Activated CD4-positive, alpha-beta T cell treated with anti-CD3 and anti-CD28 coated beads for 1 hour (primary cell): ENCODE measurements around the gene ABCA13.

Source experiments
- DNase-seq: peaks from one replicate; pipeline ENCODE4 v3.0.0-alpha.2; 2020

The ABCA13 gene

DNA sequence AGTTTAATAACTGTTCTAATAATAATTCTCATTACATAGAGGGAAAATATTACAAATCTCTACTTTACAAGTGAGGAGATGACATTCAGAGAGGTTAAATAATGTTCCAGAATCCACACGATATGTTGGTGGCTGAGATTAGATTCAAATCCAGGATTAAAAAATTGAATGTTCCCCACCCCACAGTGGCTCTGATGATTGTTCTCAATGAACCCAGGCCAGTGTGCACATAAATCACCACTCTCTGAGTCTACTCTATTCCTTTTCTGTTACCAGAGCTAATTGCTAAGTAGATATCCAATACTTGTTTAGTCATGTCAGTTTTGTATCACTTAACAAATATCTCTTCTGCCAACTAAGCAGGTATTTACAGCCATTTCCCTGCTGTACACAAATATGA lies 281.0 kb downstream of the ABCA13 start:
- DNase-seq = no peak

DNA sequence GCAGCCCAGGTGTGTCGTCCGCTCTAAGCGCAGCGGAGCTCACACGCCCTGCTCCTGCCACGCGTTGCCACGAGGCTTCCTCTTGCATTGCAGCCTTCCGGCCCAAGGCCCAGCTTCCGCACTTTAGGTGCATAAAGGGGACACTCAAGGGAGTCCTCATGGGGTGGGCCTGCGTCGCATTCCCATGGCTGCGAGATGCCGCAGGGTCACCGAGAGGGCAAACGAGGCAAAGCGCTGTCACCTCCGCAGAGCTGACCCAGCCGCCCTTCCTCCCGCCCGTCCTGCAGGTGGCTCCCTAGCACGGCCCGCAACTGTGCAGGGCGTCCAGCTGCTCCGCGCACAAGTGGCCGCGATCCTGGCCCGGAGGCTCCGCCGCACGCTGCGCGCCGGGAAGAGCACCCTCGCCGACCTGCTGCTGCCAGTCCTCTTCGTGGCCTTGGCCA lies 283.5 kb downstream of the ABCA13 start:
- DNase-seq = no peak

DNA sequence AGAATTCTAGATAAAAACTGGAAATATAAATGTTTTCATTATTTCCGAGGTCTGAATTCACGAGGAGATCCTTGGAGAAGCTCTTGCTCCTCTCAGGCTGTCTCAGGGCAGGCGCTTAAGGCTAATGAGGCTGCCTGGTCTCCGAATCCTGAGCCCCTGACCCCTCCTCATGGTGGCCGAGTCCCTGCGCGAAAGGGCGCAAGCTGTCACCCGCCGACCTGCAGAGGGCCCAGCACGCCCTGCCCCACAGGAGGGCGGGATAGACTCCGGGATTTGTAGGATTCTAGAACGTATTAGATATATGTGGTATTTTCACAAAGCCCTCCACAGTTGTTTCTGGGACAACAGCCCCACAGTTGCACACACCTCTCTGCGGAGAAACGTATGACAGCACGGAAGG lies 284.1 kb downstream of the ABCA13 start:
- no peak for DNase-seq

DNA sequence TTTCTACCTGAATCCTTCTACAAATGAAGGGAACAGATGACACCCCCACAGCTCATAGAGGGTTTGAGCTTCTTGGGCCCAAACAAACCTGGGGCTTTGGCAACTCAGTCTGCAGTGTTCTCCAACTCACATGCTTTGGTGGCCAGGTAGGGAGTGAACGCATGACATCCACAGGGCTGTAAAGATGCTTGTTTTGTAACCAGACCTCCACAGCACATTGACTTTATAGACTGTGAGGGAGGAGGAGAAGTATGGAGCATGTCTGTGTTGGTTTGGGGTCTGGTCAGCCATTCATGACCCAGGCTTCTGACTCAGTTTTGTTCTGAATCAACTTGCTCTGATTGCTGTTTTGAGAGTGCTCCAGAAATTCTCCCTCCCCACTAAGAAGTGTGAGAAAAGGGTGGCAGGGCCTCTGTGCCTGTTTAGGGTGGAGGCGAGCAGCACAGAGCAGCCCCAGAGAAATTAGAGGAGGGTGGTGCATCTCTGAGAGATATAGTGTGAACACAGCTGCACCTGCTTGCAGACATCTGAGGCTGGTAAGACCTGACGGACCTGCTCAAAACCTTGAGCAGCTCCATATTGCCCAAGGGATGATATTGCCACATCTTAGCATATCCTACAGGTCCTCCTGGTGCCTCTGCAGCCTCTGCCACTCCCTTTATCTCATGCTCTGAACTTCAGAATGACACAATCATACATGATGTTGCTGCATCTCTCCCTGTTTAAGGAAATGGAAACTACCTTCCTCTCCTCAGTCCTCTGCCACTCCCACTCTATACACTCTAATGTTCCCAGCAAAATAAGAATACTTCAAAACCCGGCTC lies 287.7 kb downstream of the ABCA13 start:
- no peak for DNase-seq

GRCh38 chr7:48466713-48467112 lies 295.5 kb downstream of the ABCA13 start:
- no peak for DNase-seq

- no peak for DNase-seq
Measured at GRCh38 chr7:48471196-48471595, 299.9 kb downstream of the ABCA13 start.

DNA sequence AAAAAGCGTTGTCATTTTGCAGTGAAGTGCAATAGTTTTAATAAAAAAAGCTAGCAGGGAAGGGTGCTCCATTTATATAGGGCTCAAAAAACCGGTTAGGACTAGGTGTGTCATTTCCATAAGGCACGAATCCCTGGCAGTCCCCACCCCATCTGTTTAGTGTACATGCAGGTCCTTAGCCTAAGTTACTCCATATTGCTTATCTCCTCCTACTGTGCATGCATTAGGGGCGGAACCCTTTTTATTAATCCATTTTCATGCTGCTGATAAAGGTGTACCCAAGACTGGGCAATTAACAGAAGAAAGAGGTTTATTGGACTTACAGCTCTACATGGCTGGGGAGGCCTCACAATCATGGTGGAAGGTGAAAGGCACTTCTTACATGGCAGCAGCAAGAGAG lies 301.4 kb downstream of the ABCA13 start:
- no peak for DNase-seq

GRCh38 chr7:48473205-48473865 lies 302.1 kb downstream of the ABCA13 start:
- no peak for DNase-seq

DNA sequence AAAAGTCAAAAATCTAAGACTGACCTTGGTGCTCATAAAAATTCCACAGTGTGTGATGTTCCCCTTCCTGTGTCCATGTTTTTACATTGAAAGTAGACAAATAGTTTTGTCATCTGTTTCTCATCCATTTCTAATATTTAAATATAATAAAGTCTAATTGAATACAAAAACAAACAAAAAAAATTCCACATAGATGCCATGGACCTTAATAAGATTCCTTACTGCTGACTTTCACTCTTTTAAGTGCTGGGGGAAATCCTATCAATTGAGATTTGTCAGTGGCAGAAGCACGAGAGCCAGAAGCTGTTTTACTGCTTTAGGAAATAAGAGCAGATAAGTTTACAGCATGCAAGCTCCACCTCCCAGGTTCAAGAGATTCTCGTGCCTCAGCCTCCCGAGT lies 310.0 kb downstream of the ABCA13 start:
- DNase-seq = no peak

DNA sequence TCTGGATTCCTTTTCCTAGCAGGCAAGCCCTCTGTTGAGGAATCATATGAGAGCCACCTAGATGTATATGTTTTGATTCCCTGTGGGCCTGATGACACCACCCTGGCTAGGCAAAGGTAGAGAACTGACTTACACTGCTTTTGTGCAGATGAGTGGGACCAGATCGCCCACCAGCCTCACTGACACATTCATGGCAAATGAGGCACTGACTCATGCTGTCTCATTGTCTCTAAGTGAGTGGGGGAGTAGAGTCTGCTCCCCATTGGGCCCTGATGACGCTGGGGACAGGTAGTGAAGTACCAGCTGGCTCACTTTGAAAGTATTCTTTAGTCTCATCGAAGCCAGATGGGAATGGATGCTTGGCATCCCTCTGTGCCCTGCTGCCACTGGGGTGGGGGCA lies 326.3 kb downstream of the ABCA13 start:
- DNase-seq = no peak

- DNase-seq = no peak
Measured at GRCh38 chr7:48502021-48502420, 330.8 kb downstream of the ABCA13 start.

DNA sequence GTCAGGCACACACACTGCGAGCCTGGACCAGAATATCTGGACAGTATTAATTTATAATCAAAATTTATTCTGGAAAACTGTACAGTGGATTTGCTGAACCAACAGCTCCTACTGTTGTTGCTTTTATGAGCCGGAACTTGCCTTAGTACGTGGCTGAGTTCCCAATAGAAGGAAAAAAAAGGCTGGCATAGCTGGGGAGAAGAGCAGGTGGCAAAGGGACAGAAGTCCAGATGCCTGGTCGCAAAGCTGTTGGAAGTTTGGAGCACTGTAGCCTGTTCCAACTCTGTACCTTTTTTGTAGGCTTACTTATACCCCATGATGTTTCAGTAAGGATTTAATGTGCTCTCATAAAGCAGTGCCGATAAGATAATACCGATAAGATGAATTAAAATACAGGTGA lies 333.8 kb downstream of the ABCA13 start:
- no peak for DNase-seq

GRCh38 chr7:48505466-48505865 lies 334.2 kb downstream of the ABCA13 start:
- DNase-seq = no peak

DNA sequence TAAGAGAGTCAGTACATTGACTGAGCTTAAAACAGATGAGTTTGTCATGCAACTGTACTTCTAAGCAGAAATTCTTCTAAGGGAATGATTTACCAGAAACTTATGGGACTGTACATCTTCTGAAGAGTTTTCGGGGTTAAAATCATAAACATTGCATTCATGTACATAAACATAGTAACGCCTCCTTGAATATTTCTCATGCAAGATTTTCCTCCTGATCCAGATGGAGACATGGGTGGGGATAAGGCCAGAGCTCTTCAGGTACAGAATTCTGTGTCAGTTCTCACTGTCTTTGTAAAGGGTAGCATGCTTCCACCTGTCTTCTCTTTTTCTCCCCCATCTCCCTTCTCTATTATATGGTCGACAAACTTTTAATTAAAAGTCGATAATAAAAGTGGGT lies 335.3 kb downstream of the ABCA13 start:
- no peak for DNase-seq

DNA sequence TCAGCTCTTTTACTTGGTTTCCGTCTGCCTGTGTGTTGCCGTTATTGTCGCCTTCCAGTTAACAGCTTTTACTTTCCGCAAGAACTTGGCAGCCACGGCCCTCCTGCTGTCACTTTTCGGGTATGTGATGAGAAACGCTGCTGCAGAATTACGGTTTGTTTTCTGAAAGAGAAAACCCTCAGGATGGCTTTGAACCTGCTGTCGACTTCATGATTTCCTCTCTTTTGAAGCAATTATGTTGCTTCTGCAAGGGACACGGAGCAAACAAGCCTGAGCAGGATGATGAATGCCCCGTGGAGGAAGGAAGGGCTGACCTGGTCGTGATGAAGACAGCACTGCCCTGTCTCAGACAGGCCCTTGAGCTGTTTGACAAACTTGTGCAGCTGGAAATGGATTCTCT lies 339.8 kb downstream of the ABCA13 start:
- DNase-seq = no peak

- no peak for DNase-seq
Measured at GRCh38 chr7:48512892-48513291, 341.6 kb downstream of the ABCA13 start.

DNA sequence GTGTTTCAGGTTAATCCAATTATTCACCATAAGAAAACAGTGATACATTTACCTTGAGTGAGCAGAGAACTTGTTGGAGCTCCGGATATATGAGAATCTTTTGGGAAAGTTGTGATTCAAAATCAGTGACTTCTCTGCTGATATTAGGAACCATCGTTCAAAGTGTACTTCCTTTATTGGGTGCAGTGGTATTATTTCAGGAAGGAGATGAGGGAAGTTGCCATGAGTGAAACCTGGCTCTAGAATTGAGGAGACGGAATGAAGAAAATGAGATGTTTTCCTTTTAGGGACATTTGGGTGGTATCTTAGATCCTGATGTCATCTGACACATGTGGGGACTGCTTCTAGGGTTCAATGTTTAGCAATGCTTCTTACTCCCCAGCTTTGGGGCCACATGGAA lies 343.9 kb downstream of the ABCA13 start:
- no peak for DNase-seq

DNA sequence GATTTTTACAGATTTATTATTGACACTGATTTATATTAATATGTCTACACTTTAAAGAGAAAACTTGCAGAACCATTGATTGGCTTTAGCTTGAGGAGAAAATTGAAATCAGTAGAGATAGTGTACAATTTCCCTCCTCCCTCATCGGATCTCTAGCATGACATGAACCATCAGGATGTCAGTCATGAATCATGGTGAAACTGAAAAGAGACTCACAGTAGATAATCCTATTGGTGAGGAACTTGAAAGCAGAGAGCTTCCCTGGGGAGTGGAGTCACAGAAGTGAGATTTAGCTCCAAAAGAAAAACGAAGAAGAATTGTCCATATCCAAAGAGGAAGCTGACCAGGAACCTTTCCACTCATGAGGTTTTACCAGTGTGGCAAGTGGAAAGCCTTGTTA lies 346.8 kb downstream of the ABCA13 start:
- DNase-seq = no peak

- DNase-seq = no peak
Measured at GRCh38 chr7:48522692-48523091, 351.4 kb downstream of the ABCA13 start.

GRCh38 chr7:48525736-48526732 lies 354.8 kb downstream of the ABCA13 start:
- DNase-seq = no peak

DNA sequence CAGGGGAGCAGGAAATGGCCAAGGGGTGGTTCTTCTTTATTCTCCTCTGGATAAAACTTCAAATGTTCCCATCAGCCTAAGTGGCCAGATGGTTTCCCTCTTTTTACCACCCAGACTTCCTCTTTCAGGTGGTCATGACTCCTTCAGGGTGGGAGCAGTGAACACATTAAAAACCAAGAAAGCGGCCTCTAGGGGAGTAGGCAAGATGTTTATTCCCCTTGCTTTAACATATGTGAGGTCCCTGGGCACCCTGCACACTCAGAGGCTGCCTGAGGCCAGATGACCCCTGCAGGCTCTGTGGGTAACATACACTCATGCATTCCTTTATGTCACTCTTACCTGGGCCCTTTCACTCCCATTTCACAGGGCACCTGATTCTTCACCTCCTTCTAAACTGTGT lies 357.4 kb downstream of the ABCA13 start:
- no peak for DNase-seq

- no peak for DNase-seq
Measured at GRCh38 chr7:48537561-48537960, 366.3 kb downstream of the ABCA13 start.

- DNase-seq = no peak
Measured at GRCh38 chr7:48540746-48541145, 369.5 kb downstream of the ABCA13 start.
